K562 (cell line): ENCODE data around the gene ZFYVE28. TPM values are rescaled to one million over a fixed set of nuclear protein-coding genes. Genes with fewer than 3 reads are reported as not detected.

ENCODE experiments used
- ATAC-seq: fragments of 200-7000 bp; cut with Tn5 transposase; 3 replicates; pipeline ENCODE4 v1.9.1; 2020; ENCODE audit warnings: moderate library complexity
- BruUV-seq: library from RNA; stranded (reverse); fragments of 400-500 nt; replicated peaks from 2 replicates; lab custom pipeline; 2021; lab: Mats Ljungman, UMichigan
- CTCF ChIA-PET: fragments of 300-600 bp; formaldehyde crosslinking; extraction: SDS; loops from one replicate; lab custom pipeline; 2021; ENCODE audit warnings: low intra/inter-chr PET ratio; lab: Yijun Ruan, JAX
- POLR2A ChIA-PET: fragments of 300-600, 350-650 bp; sonication (Branson Sonifier 250); formaldehyde crosslinking; extraction: SDS; loops from one replicate; lab custom pipeline; 2021; ENCODE audit warnings: antibody characterized with exemption, inconsistent platforms; lab: Yijun Ruan, JAX
- DNase-seq, 4 experiments: peaks; one replicate each; pipeline versions ENCODE4 v3.0.0 to v3.0.0-alpha.2; 2011 to 2018; ENCODE audit warnings: low spot score in 3 of 4, mixed read lengths in 3 of 4; ENCODE audit errors: extremely low read depth in 1 of 4
- FAIRE-seq: peaks from 2 replicates; lab custom pipeline; 2011; peaks lifted over from hg19 to GRCh38; lab: Jason Lieb, UNC
- H2AFZ ChIP-seq: 2 replicates; pipeline ENCODE4 v1.6.0; 2011; ENCODE audit warnings: low read depth, low read length, control low read depth, inconsistent platforms
- H3K27ac ChIP-seq: fragments of 200-600 bp; 3 replicates; pipeline ENCODE4 v1.8.0; 2011; ENCODE audit warnings: low read depth, mild to moderate bottlenecking, control low read depth, inconsistent platforms, low read length, moderate library complexity, mixed read lengths; ENCODE audit errors: extremely low read depth
- H3K27me3 ChIP-seq, 2 experiments: fragments of 300-600 bp in 1 of 2; 2 replicates in 1 of 2; 3 replicates in 1 of 2; pipeline versions ENCODE4 v1.6.0 to v1.8.0; 2011; ENCODE audit warnings: inconsistent platforms in 2 of 2, low read length in 2 of 2, mild to moderate bottlenecking in 1 of 2, mixed read lengths in 1 of 2, moderate library complexity in 1 of 2; ENCODE audit not compliant: control insufficient read depth in 2 of 2, insufficient read depth in 2 of 2
- H3K36me3 ChIP-seq: fragments of 300-600 bp; 3 replicates; pipeline ENCODE4 v1.8.0; 2011; ENCODE audit warnings: mild to moderate bottlenecking, low read length, inconsistent platforms; ENCODE audit not compliant: control insufficient read depth, insufficient read depth
- H3K4me1 ChIP-seq, 2 experiments: fragments of 200-600 bp in 1 of 2; replicated peaks in 1 of 2; 2 replicates in 1 of 2; 3 replicates in 1 of 2; pipeline versions ENCODE4 v1.5.1 to v1.8.0; 2011; ENCODE audit warnings: inconsistent platforms in 2 of 2, low read length in 2 of 2, mild to moderate bottlenecking in 1 of 2, mixed read lengths in 1 of 2, moderate library complexity in 1 of 2; ENCODE audit not compliant: control insufficient read depth in 2 of 2, insufficient read depth in 2 of 2
- H3K4me2 ChIP-seq: 2 replicates; pipeline ENCODE4 v1.6.1; 2011; ENCODE audit warnings: low read length, control low read depth, inconsistent platforms, mixed read lengths; ENCODE audit not compliant: insufficient read depth
- H3K4me3 ChIP-seq: fragments of 200-600 bp; sonication (generic), shearing (Covaris generic); 2 replicates; pipeline ENCODE4 v1.5.1; 2016; ENCODE audit warnings: control low read depth, inconsistent platforms
- H3K79me2 ChIP-seq: fragments of 200-600 bp; 3 replicates; pipeline ENCODE4 v1.8.0; 2011; ENCODE audit warnings: low read length, inconsistent platforms; ENCODE audit not compliant: control insufficient read depth, insufficient read depth
- H3K9ac ChIP-seq, 2 experiments: 2 replicates each; pipeline versions ENCODE4 v1.6.0 to v1.6.1; 2011; ENCODE audit warnings: low read depth in 2 of 2, low read length in 2 of 2, control low read depth in 1 of 2, inconsistent platforms in 1 of 2, mild to moderate bottlenecking in 1 of 2, mixed read lengths in 1 of 2; ENCODE audit not compliant: insufficient read depth in 1 of 2
- H3K9me1 ChIP-seq: one replicate; pipeline ENCODE4 v1.6.0; 2011; ENCODE audit warnings: inconsistent platforms, mild to moderate bottlenecking, low read length, moderate library complexity; ENCODE audit not compliant: control insufficient read depth, insufficient read depth
- H3K9me3 ChIP-seq: replicated peaks from 2 replicates; pipeline ENCODE4 v1.5.1; 2011; ENCODE audit warnings: low read depth, low read length, inconsistent platforms; ENCODE audit not compliant: control insufficient read depth, insufficient read depth
- H4K20me1 ChIP-seq: replicated peaks from 2 replicates; pipeline ENCODE4 v1.6.1; 2011; ENCODE audit warnings: low read length, inconsistent platforms, mixed read lengths; ENCODE audit not compliant: control insufficient read depth, insufficient read depth
- CTCF ChIP-seq, 3 experiments: IDR thresholded peaks in 2 of 3; conservative IDR thresholded peaks in 1 of 3; 2 replicates each; pipeline ENCODE4 v1.5.1; 2011 to 2012; ENCODE audit warnings: low read length in 3 of 3, mild to moderate bottlenecking in 3 of 3, control low read depth in 2 of 3, improper control_type of control experiment in 1 of 3, inconsistent platforms in 1 of 3, low read depth in 1 of 3, mixed read lengths in 1 of 3, moderate library complexity in 1 of 3; ENCODE audit not compliant: insufficient read depth in 2 of 3
- MCM5 ChIP-seq: fragments of 450-650 bp; IDR thresholded peaks from 2 replicates; pipeline ENCODE4 v1.6.1; 2016; ENCODE audit warnings: low read depth
- NR2C1 ChIP-seq, 2 experiments: fragments of 450-650 bp; IDR thresholded peaks; 2 replicates each; pipeline ENCODE4 v1.6.1; 2017; ENCODE audit warnings: mild to moderate bottlenecking in 2 of 2, antibody characterized with exemption in 1 of 2, inconsistent platforms in 1 of 2, missing compliant biosample characterization in 1 of 2, missing genetic modification characterization in 1 of 2
- PCBP2 ChIP-seq: fragments of 200-400 bp; formaldehyde crosslinking; IDR thresholded peaks from 2 replicates; pipeline ENCODE4 v1.6.1; 2018; ENCODE audit warnings: low read length, low read depth, mild to moderate bottlenecking, moderate library complexity; ENCODE audit not compliant: poor library complexity, severe bottlenecking
- RAD21 ChIP-seq, 2 experiments: fragments of 250-450 bp in 1 of 2; fragments of 450-650 bp in 1 of 2; sonication (Bioruptor Pico) in 1 of 2; formaldehyde crosslinking in 1 of 2; IDR thresholded peaks in 1 of 2; conservative IDR thresholded peaks in 1 of 2; 2 replicates each; pipeline versions ENCODE4 v1.4.0 to v1.8.0; 2020 to 2022; ENCODE audit warnings: mild to moderate bottlenecking in 2 of 2, moderate library complexity in 1 of 2
- WGBS: fragments of 100-300 bp; shearing (Covaris generic); methylation state at CpG from one replicate; pipeline ENCODE4 v1.1.6; 2016; ENCODE audit warnings: low coverage, mixed read lengths; ENCODE audit not compliant: insufficient coverage; ENCODE audit errors: missing lambda C conversion rate; 5-methylcytosine and 5-hydroxymethylcytosine counted together
- in situ Hi-C: fragments of 300-500 bp; cut with MboI; formaldehyde crosslinking; loops from 4 replicates; pipeline ENCODE4 v1.15.0; 2018; ENCODE audit warnings: inconsistent platforms, mixed read lengths
- intact Hi-C: fragments of 100-400 bp; cut with micrococcal nuclease; formaldehyde crosslinking; loops from 2 replicates; pipeline ENCODE4 v1.14.2; 2022
- polyA plus RNA-seq, 8 experiments: library from polyadenylated mRNA; depleted of rRNA in 4 of 8; stranded (reverse) in 5 of 8; unstranded in 3 of 8; fragments of >200 nt; fragmentation: Nextera tagmentation in 2 of 8; fragmentation: Illumina TruSeq in 1 of 8; extraction: Ambion mirVana in 2 of 8; extraction: Trizol in 1 of 8; gene quantifications; 2 replicates each; pipeline versions ENCODE4 v1.2.1 to v1.2.3, GENCODE V29; 2011 to 2014; ENCODE audit warnings: inconsistent platforms in 1 of 8, missing spikeins in 1 of 8
- total RNA-seq, 7 experiments: library from RNA; depleted of rRNA in 6 of 7; stranded (reverse); fragments of >200 nt in 6 of 7; fragmentation: Illumina TruSeq in 2 of 7; extraction: Trizol in 2 of 7; gene quantifications; 2 replicates each; pipeline versions ENCODE4 v1.2.1 to v1.2.3, GENCODE V29; 2011 to 2021; ENCODE audit warnings: low replicate concordance in 1 of 7

The ZFYVE28 gene
- total and polyA plus RNA-seq, 9 of the 15 experiments (the other 6 are each of a cell fraction or from before 2014, with no cell fraction given) = 1.3 to 24.8 (median 8.9) TPM

- no peak for DNase-seq
- BruUV-seq = no TSS peak
- intact Hi-C loops = no loop called here
- 90% methylated on average over 8 of the region's 8 CpGs for WGBS
- Histone ChIP-seq H3K9me3 (no peaks in the 10 kb centered on the region), H3K27me3 (no peaks in the 10 kb centered on the region), H3K27ac (no peak overlapping the region), H2AFZ (no peak overlapping the region), H3K9ac (peak overlapping the region in 1 of 2 experiments; percentile 68; a peak in 1 of 4 replicates), H3K4me2 (no peak overlapping the region), H3K79me2 (peaks cover 77% of the 10 kb centered on the region), H4K20me1 (no peaks in the 10 kb centered on the region), H3K9me1 (no peaks in the 10 kb centered on the region), H3K4me1 (peaks cover 54 to 67% of the 10 kb centered on the region in 2 experiments), H3K36me3 (peaks cover 5% of the 10 kb centered on the region; the same call in 1 of the 3 replicates), H3K4me3 (no peak overlapping the region)
- POLR2A ChIA-PET = interaction anchor here (0.6 to 1.1 kb wide), 2 partner anchors 12 to 26 kb away, joined by 3 read pairs; no protein-coding TSS in a partner anchor
- no peak for FAIRE-seq
- in situ Hi-C loops = no loop called here
- ATAC-seq = no peak
- peak; percentile 38; the same call in 1 of the 2 replicates for TF ChIP-seq NR2C1 (IDR thresholded peaks at IDR 0.05)
- TF ChIP-seq NR2C1 (tag; IDR thresholded peaks at IDR 0.05) = 0 out of 2 replicates have a peak, but pooled peaks have one; percentile 20
- no peak for TF ChIP-seq MCM5
- CTCF ChIA-PET = no interaction called here
Observed at GRCh38 chr4:2385516-2385915, 32.9 kb downstream of the ZFYVE28 start.

GRCh38 chr4:2384245-2384644 lies 34.2 kb downstream of the ZFYVE28 start:
- Histone ChIP-seq H3K9ac (peak overlapping the region in 1 of 2 experiments; percentile 82; a peak in 2 of 4 replicates), H4K20me1 (no peaks in the 10 kb centered on the region), H3K27ac (no peak overlapping the region), H3K27me3 (no peaks in the 10 kb centered on the region), H3K4me2 (no peak overlapping the region), H3K9me1 (peaks cover under 1% of the 10 kb centered on the region), H3K36me3 (peaks cover 3% of the 10 kb centered on the region; the same call in 1 of the 3 replicates), H3K4me3 (no peak overlapping the region), H2AFZ (no peak overlapping the region), H3K79me2 (peaks cover 69% of the 10 kb centered on the region), H3K4me1 (peaks cover 41 to 56% of the 10 kb centered on the region in 2 experiments), H3K9me3 (no peaks in the 10 kb centered on the region)
- no TSS peak for BruUV-seq
- WGBS = 75% methylated on average over 5 of the region's 6 CpGs
- in situ Hi-C loops = no loop called here
- ATAC-seq (peak; percentile 13; the same call in 1 of the 3 replicates), FAIRE-seq (no peak), DNase-seq (no peak)
- POLR2A ChIA-PET = interaction anchor here (0.5 to 0.6 kb wide), 2 partner anchors 50 to 1959 kb away, joined by 3 read pairs; no protein-coding TSS in a partner anchor
- intact Hi-C loops = loop anchor here (5.0 kb wide), 1 partner anchor 33 kb away; the partner anchor contains the start of genes CFAP99 and ZFYVE28
- CTCF ChIA-PET = no interaction called here
- TF ChIP-seq CTCF (IDR thresholded peaks at IDR 0.05 in 2 of 3, conservative IDR thresholded peaks at IDR 0.05 in 1 of 3; ENCODE audit: insufficient read depth in 2 of 3, low read depth in 1 of 3, low read length in 3 of 3) (peak in 1 of 3 experiments; percentile 15; a peak in 1 of 6 replicates), RAD21 (CRISPR knock-in tag; conservative IDR thresholded peaks at IDR 0.05 in 1 of 2, IDR thresholded peaks at IDR 0.05 in 1 of 2) (peak in 1 of 2 experiments; percentile 15; a peak in 1 of 4 replicates), PCBP2 (no peak)
